ENCODE data around the gene CAB39L.

The CAB39L gene

DNA sequence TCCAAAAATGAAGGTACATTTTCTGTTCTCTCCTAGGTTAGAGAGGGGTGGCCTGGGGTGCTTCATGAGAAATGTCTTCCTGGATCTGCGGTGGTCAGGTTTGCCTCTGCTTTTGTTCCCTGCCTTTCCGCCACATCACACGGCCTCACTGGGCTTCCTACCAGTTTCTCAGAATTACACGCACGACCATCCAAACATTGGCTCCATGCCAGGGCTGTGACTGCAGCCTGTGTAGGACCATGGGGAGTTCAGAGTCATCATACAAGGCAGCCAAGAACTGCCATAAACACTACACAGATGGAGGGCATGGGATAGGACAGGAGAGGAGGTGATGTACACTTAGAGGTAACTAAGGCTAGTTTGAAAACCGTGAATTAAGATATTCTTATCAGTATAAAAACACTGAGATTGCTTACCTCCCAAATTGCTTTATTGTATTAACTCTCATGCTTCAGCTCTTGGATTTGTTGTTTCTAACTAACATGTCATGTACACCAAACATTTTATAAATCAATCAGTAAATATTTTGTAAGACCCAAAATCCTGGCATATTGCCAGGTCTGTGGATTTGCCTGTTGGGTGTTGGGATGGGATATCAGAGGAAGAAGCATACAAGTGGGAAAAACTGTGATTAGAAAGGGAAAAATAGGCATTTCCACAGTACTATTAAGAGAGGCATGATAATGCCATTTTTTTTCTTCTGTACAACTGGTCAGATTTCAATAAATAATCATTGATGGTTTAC is 150.9 kb downstream of the CAB39L start:
- Histone ChIP-seq H3K4me2 (ENCODE audit: low read depth, low read length, poor library complexity, severe bottlenecking) (no peak overlapping the region), H4K20me1 (ENCODE audit: insufficient read depth, low read length, poor library complexity, severe bottlenecking) (no peaks in the 10 kb centered on the region), H3K9me3 (ENCODE audit: insufficient read depth, low read depth, low read length) (no peaks in the 10 kb centered on the region), H3K27me3 (ENCODE audit: insufficient read depth, low read length, poor library complexity, severe bottlenecking) (no peaks in the 10 kb centered on the region), H3K9me2 (replicated peaks; ENCODE audit: low read depth, low read length) (no peaks in the 10 kb centered on the region), H3K79me2 (ENCODE audit: insufficient read depth, low read length) (no peaks in the 10 kb centered on the region), H3K9ac (ENCODE audit: low read depth, low read length, poor library complexity, severe bottlenecking) (no peak overlapping the region), H2AFZ (ENCODE audit: low read length) (no peak overlapping the region), H3F3A (ENCODE audit: low read depth) (no peaks in the 10 kb centered on the region), H3K4me3 (ENCODE audit: low read length, poor library complexity, severe bottlenecking) (no peak overlapping the region), H3K4me1 (ENCODE audit: insufficient read depth, low read length, poor library complexity, severe bottlenecking) (no peaks in the 10 kb centered on the region), H3K36me3 (ENCODE audit: insufficient read depth, low read length) (peaks cover 3% of the 10 kb centered on the region; the same call in 1 of the 2 replicates)
- no peak for TF ChIP-seq EZH2phosphoT487 (IDR thresholded peaks at IDR 0.05; ENCODE audit: borderline replicate concordance)
- TF ChIP-seq, protein P1, sequence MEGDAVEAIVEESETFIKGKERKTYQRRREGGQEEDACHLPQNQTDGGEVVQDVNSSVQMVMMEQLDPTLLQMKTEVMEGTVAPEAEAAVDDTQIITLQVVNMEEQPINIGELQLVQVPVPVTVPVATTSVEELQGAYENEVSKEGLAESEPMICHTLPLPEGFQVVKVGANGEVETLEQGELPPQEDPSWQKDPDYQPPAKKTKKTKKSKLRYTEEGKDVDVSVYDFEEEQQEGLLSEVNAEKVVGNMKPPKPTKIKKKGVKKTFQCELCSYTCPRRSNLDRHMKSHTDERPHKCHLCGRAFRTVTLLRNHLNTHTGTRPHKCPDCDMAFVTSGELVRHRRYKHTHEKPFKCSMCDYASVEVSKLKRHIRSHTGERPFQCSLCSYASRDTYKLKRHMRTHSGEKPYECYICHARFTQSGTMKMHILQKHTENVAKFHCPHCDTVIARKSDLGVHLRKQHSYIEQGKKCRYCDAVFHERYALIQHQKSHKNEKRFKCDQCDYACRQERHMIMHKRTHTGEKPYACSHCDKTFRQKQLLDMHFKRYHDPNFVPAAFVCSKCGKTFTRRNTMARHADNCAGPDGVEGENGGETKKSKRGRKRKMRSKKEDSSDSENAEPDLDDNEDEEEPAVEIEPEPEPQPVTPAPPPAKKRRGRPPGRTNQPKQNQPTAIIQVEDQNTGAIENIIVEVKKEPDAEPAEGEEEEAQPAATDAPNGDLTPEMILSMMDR (conservative IDR thresholded peaks at IDR 0.05; ENCODE audit: low read length): no peak

DNA sequence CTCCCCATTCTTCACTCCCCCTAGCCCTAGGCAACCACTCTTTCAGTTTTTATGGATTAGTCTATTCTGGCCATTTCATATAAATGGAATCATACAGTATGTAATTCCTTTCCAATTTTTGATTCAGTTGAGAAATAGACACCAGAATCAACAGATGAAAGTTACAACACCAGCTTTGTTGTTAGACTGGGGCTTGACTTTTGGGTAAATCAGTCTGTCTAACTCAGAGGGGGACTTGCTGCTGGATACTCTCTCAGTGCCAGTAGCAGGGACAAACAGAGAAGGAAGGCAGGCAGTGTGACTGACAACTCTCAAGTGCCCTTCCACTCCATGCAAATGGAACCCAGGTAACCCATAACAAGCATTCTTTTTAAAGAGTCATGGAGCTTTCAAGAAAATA is 155.4 kb downstream of the CAB39L start:
- H3K4me3 ChIP-seq (ENCODE audit: low read length, poor library complexity, severe bottlenecking): no peak overlapping the region
- TF ChIP-seq, protein P1 (conservative IDR thresholded peaks at IDR 0.05; ENCODE audit: low read length): no peak
- no peak for TF ChIP-seq EZH2phosphoT487 (IDR thresholded peaks at IDR 0.05; ENCODE audit: borderline replicate concordance)
- no peak overlapping the region for H3K9ac ChIP-seq (ENCODE audit: low read depth, low read length, poor library complexity, severe bottlenecking)
- H3K9me2 ChIP-seq (replicated peaks; ENCODE audit: low read depth, low read length): no peaks in the 10 kb centered on the region
- H3K4me2 ChIP-seq (ENCODE audit: low read depth, low read length, poor library complexity, severe bottlenecking): no peak overlapping the region
- H3K36me3 ChIP-seq (ENCODE audit: insufficient read depth, low read length): peaks cover 3% of the 10 kb centered on the region; the same call in 1 of the 2 replicates
- no peak overlapping the region for H2AFZ ChIP-seq (ENCODE audit: low read length)
- no peaks in the 10 kb centered on the region for H3K9me3 ChIP-seq (ENCODE audit: insufficient read depth, low read depth, low read length)
- no peaks in the 10 kb centered on the region for H3F3A ChIP-seq (ENCODE audit: low read depth)
- H3K79me2 ChIP-seq (ENCODE audit: insufficient read depth, low read length): no peaks in the 10 kb centered on the region
- no peaks in the 10 kb centered on the region for H3K27me3 ChIP-seq (ENCODE audit: insufficient read depth, low read length, poor library complexity, severe bottlenecking)
- H3K4me1 ChIP-seq (ENCODE audit: insufficient read depth, low read length, poor library complexity, severe bottlenecking): no peaks in the 10 kb centered on the region
- no peaks in the 10 kb centered on the region for H4K20me1 ChIP-seq (ENCODE audit: insufficient read depth, low read length, poor library complexity, severe bottlenecking)

DNA sequence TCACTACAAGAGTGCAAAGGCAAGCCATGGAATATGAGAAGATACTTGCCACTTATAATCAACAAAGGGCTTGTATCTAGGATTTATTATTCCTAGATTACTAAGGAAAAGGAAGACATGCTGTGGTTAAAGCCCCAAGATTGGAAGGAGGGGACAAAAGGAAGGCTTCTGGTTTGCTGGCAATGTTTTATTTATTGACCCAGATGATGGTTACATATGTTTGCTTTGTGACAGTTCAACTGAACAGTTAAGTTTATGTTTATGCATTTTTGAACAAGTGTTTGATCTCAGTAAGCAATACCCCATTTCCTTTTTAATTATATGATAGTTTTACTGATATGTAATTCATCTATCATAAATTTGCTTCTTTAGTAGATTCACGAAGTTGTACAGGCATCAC is 155.9 kb downstream of the CAB39L start:
- no peaks in the 10 kb centered on the region for H3K4me1 ChIP-seq (ENCODE audit: insufficient read depth, low read length, poor library complexity, severe bottlenecking)
- no peak overlapping the region for H3K9ac ChIP-seq (ENCODE audit: low read depth, low read length, poor library complexity, severe bottlenecking)
- H3K79me2 ChIP-seq (ENCODE audit: insufficient read depth, low read length): no peaks in the 10 kb centered on the region
- no peak for TF ChIP-seq EZH2phosphoT487 (IDR thresholded peaks at IDR 0.05; ENCODE audit: borderline replicate concordance)
- TF ChIP-seq, protein P1 (conservative IDR thresholded peaks at IDR 0.05; ENCODE audit: low read length): no peak
- H3K36me3 ChIP-seq (ENCODE audit: insufficient read depth, low read length): peaks cover 2% of the 10 kb centered on the region; the same call in 1 of the 2 replicates
- no peaks in the 10 kb centered on the region for H3K9me2 ChIP-seq (replicated peaks; ENCODE audit: low read depth, low read length)
- H3F3A ChIP-seq (ENCODE audit: low read depth): no peaks in the 10 kb centered on the region
- no peak overlapping the region for H3K4me2 ChIP-seq (ENCODE audit: low read depth, low read length, poor library complexity, severe bottlenecking)
- H3K27me3 ChIP-seq (ENCODE audit: insufficient read depth, low read length, poor library complexity, severe bottlenecking): no peaks in the 10 kb centered on the region
- H3K9me3 ChIP-seq (ENCODE audit: insufficient read depth, low read depth, low read length): no peaks in the 10 kb centered on the region
- H2AFZ ChIP-seq (ENCODE audit: low read length): no peak overlapping the region
- no peaks in the 10 kb centered on the region for H4K20me1 ChIP-seq (ENCODE audit: insufficient read depth, low read length, poor library complexity, severe bottlenecking)
- no peak overlapping the region for H3K4me3 ChIP-seq (ENCODE audit: low read length, poor library complexity, severe bottlenecking)
